Medulla oblongata (tissue), 1 donor: ENCODE data around the gene AOC2.
"Not testable (repeated sequence)": the region's sequence is repeated elsewhere in the genome, so short reads cannot be mapped to it uniquely, and the experiment has no call there.

Experiments
- DNase-seq: peaks from one replicate; pipeline ENCODE4 v3.0.0-alpha.2; 2015; ENCODE audit errors: extremely low spot score

The AOC2 gene

DNA sequence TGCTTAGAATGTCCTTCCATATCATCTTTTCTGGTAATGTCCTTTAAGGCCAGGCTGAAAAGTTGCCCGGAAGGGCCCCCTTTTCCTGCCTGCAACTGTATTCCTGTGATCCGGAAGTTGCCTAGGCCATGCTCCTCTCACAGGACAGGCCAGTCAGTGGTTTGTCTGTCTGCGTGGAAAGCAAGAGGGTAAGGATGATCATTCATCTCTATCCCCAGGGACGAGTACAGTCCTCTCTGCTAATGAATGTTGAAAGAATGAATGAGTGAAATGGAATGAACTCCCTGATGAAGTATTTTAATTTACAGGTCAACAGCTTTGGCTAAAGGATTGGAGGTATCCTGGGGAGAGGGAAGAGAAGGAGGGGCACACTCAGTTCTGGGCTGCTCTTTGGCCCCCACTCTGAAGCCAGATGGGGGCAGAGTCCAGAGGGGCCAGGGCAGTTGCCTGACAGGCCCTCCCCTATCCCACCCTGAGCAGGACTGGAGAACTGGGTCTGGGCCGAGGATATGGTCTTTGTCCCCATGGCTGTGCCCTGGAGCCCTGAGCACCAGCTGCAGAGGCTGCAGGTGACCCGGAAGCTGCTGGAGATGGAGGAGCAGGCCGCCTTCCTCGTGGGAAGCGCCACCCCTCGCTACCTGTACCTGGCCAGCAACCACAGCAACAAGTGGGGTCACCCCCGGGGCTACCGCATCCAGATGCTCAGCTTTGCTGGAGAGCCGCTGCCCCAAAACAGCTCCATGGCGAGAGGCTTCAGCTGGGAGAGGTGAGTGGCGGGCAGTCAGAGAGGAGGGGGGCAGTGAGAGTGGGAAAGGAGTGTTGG is 9.8 kb downstream of the AOC2 start:
- no peak for DNase-seq

DNA sequence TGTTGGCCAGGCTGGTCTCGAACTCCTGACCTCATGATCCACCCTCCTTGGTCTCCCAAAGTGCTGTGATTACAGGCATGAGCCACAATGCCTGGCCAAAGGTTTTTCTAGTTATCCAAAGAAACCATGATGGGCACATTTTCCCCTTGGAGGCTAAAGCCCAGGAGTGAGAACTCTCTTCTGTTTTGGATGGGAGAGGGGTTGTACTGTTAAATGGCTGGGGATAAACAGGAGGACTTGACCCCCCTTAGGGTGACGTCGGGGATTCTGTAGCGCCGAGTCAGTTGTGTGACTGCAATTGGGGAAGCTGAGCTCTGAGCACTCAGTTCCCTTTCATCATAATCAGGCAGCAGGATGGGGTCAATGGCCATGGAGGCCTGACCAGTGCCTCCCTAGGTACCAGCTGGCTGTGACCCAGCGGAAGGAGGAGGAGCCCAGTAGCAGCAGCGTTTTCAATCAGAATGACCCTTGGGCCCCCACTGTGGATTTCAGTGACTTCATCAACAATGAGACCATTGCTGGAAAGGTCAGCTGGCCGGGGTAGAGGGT is 10.7 kb downstream of the AOC2 start:
- no peak for DNase-seq

DNA sequence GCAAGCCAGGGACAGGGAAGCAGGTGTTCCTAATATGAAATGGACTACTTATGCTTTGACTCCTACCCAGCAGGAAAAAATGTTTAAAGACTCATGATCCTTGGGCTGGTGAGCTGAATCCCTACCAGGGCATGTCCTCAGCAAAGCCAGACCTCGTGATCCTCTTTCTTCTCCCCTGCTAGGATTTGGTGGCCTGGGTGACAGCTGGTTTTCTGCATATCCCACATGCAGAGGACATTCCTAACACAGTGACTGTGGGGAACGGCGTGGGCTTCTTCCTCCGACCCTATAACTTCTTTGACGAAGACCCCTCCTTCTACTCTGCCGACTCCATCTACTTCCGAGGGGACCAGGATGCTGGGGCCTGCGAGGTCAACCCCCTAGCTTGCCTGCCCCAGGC is 11.7 kb downstream of the AOC2 start:
- DNase-seq, result not testable (repeated sequence)

DNA sequence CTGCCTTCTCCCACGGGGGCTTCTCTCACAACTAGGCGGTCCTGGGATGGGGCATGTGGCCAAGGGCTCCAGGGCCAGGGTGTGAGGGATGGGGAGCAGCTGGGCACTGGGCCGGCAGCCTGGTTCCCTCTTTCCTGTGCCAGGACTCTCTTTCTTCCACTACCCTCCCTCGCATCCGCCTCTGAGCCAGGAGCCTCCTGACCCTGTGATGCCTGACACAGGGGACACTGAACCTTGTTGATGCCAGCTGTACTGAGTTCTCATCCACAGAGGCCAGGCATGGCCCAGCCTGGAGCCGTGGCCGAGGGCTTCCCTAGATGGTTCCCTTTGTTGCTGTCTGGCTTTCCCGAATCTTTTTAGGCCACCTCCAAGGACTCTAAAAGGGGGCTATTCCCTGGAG is 12.1 kb downstream of the AOC2 start:
- not testable (repeated sequence) for DNase-seq

DNA sequence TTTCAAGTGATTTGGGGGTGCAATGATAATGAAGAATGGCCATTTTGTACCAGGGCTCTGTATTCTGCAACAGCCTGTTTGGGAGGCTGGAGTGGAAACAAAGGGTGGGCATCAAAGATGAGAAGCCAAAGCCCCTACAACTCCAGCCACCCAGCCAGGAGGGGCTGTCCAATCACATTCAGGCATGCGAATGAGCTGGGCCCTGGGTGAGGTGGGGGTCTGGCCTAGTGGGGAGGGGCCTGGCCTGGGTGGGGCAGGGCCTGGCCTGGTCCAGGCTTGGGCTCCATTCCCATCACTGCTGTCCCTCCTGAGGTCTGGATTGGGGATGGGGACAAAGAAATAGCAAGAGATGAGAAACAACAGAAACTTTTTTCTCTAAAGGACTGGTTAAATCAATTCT is 13.0 kb downstream of the AOC2 start:
- DNase-seq, result no peak

DNA sequence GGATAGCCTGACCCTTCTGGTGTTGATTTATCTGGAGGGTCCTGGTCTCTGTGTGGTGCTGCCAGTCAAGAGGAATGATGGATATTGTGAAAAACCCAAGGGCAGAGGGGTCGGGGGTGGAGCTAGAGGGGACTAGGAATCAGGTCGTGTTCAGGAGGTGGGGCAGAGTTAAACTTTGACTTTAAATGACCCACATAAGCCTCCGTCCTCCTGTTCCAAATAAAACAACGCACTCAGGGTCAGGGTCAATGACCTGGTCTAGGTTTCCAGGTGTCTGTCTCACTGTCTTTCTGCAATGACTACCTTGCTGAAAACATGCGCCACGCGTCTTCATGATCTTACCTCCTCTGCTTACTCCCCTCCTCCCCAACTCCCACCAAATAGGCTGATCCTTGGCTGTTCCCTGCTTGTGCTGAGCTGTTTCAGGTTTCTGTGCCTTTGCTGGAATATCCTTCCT is 21.3 kb downstream of the AOC2 start:
- DNase-seq, result no peak

DNA sequence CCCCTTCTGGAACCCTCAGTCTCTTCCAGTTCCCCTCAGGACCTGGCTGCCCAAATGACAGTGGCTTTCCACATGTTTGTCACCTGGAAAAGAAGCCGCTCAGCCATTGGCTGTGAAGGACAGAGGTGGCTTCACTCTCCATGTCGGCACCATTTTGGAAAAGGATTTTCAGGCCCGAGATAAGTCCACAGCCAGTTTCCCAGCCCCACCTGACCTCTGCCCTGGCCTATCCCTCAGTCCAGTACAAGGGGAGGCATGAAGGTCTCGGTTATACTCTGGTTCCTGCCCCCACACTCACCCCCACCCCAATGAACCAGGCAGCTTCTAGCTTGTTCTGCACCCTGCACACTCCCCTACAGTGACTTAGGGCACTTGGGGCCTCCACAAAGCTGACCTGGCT is 21.8 kb downstream of the AOC2 start:
- no peak for DNase-seq

DNA sequence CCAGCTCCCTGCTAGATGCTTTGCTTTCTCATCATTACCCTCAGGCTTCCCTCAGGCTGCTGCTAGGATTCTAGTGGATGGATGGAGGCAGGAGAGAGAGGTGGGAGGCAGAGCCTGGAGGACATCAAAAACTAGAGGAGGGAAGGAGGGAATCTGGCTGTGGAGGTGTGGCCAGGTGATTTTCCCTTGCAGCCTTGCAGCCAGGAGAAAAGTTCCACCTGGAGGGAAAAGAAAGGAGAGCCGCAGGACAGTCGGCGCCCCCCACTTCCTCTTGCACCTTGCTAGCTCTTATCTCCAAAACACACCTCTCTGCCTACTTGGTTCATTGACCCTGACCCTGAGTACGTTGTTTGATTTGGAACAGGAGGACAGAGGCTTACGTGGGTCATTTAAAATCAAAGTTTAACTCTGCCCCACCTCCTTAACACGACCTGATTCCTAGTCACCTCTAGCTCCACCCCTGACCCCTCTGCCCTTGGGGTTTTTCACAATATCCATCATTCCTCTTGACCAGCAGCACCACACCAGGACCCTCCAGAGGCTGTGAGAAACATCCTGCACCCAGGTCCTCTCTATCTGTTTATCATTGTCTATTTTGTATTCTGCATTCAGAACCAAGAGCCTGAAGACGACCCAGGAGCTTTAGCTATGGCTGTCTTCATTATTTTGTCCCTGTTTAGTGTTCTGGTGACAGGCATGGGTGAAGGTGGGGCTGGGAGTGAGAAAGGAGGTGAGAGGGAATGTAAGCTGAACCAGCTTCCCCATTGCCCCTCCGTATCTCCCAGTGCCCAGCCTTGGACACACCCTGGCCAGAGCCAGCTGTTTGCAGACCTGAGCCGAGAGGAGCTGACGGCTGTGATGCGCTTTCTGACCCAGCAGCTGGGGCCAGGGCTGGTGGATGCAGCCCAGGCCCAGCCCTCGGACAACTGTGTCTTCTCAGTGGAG is 22.5 kb downstream of the AOC2 start:
- no peak for DNase-seq

DNA sequence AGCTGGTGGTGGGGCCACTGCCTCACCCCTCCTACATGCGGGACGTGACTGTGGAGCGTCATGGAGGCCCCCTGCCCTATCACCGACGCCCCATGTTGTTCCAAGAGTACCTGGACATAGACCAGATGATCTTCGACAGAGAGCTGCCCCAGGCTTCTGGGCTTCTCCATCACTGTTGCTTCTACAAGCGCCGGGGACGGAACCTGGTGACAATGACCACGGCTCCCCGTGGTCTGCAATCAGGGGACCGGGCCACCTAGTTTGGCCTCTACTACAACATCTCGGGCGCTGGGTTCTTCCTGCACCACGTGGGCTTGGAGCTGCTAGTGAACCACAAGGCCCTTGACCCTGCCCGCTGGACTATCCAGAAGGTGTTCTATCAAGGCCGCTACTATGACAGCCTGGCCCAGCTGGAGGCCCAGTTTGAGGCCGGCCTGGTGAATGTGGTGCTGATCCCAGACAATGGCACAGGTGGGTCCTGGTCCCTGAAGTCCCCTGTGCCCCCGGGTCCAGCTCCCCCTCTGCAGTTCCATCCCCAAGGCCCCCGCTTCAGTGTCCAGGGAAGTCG is 23.4 kb downstream of the AOC2 start:
- not testable (repeated sequence) for DNase-seq

DNA sequence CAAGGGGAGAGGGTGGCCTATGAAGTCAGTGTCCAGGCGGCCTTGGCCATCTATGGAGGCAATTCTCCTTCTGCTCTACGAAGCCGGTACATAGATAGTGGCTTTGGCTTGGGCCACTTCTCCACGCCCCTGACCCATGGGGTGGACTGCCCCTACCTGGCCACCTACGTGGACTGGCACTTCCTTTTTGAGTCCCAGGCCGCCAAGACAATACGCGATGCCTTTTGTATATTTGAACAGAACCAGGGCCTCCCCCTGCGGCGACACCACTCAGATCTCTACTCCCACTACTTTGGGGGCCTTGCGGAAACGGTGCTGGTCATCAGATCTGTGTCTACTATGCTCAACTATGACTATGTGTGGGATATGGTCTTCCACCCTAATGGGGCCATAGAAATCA is 24.0 kb downstream of the AOC2 start:
- no peak for DNase-seq

DNA sequence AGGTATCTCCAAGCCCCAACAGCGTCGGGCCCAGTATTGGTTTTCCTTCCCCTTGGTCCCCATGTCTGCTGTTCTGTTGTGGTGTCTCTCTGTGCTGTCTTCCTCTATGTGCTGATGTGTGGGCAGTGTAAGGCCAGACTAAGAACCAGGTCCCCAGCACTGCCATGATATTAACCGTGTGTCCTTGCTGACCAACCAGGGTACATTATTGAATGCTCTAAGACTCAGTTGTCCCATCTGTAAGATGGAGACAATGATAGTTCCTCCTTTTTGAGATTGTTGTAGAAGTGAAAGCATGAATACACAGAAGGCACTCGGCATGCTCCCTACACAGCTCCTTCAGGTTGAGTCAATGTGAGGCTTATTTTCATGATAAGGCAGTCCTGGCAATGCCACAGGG is 27.3 kb downstream of the AOC2 start:
- DNase-seq, result no peak

DNA sequence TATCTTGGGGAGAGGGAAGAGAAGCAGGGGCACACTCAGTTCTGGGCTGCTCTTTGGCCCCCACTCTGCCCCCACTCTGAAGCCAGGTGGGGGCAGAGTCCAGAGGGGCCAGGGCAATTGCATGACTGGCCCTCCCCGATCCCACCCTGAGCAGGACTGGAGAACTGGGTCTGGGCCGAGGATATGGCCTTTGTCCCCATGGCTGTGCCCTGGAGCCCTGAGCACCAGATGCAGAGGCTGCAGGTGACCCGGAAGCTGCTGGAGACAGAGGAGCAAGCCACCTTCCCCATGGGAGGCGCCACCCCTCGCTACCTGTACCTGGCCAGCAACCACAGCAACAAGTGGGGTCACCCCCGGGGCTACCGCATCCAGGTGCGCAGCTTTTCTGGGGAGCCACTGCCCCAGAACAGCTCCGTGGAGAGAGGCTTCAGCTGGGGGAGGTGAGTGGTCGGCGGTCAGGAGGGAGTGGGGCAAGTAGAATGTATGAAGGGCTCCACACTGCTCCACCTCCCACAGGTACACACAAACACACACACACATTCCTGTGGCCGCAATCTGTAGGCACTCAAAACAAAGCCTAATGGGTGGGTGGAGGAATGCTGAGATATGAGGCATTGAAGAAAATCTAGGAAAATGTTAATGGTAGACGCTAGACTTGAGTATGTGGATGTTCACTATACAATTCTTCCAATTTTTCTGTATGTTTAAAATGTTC is 28.0 kb downstream of the AOC2 start:
- no peak for DNase-seq

DNA sequence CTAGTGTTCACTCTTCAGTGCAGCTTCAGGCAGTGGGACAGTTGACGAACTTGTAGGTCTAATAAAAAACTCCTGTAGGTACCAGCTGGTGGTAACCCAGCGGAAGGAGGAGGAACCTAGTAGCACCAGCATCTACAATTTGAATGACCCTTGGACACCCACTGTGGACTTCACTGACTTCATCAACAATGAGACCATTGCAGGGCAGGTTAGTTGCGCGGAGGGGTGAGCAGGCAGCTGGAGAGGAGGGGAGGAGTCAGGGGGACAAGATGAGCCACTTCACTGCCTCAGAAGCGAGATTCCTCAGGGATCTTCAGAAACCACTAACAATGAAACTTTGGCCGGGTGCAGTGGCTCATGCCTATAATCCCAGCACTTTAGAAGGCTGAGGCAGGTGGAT is 28.9 kb downstream of the AOC2 start:
- no peak for DNase-seq

DNA sequence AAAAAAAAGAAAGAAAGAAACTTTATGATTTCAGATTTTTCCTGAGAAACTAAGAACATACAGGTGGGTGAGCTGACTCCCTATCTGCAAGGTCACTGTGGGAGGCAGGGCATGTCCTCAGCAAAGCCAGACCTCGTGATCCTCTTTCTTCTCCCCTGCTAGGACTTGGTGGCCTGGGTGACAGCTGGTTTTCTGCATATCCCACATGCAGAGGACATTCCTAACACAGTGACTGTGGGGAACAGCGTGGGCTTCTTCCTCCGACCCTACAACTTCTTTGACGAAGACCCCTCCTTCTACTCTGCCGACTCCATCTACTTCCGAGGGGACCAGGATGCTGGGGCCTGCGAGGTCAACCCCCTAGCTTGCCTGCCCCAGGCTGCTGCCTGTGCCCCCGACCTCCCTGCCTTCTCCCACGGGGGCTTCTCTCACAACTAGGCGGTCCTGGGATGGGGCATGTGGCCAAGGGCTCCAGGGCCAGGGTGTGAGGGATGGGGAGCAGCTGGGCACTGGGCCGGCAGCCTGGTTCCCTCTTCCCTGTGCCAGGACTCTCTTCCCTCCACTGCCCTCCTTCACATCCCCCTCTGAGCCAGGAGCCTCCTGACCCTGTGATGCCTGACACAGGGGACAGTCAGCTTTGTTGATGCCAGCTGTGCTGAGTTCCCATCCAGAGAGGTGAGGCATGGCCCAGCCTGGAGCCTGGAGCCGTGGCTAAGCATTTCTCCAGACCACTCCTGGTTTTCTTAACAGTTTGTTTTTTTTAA is 29.7 kb downstream of the AOC2 start:
- not testable (repeated sequence) for DNase-seq

DNA sequence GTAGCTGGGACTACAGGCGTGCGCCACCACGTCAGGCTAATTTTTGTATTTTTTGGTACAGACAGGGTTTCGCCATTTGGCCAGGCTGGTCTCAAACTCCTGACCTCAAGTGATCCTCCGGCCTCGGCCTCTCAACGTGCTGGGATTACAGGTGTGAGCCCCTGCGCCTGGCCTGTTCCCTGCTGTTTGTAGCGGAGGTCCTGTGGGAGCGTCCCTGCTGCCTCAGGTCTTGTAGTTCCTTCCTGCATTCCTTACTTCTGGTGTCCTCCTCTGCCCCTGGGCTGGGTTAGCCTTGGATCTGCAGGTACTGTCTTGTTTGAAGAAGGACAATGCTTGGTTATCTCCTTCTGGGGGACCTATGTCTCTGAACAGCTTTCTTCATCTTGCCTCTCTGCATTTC is 32.7 kb downstream of the AOC2 start:
- no peak for DNase-seq

DNA sequence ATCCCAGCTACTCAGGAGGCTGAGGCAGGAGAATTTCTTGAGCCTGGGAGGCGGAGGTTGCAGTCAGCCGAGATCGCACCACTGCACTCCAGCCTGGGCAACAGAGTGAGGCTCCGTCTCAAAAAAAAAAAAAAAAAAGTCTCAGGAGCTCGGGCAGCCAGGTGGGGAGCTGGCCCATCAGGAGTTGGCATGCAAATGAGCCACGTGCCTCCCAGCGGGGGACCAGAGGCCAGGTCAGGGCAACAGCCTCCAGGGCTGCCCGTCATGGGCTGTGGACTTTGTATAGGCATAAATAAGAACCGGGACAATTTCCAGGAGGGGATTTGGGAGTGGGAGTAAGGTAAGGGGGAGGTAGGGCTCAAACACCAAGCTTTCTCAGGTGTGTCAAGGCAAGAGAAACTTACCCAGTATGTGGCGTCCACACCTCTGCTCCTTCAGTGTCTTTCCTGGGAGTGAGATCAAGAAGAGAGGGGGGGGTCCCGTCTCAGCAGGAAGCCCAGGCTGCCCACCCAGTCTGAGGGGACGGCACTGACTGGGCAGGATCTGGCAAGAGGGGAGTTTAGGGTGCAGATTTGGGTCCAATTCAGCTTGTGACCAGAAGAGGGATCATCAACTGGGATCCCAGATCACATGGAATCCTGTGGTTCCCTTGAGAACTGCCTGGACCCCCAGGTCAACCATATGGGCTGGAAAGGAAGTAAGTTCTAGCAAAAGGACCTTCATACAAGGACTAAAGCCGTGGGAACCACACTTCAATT is 33.9 kb downstream of the AOC2 start:
- DNase-seq, result no peak

DNA sequence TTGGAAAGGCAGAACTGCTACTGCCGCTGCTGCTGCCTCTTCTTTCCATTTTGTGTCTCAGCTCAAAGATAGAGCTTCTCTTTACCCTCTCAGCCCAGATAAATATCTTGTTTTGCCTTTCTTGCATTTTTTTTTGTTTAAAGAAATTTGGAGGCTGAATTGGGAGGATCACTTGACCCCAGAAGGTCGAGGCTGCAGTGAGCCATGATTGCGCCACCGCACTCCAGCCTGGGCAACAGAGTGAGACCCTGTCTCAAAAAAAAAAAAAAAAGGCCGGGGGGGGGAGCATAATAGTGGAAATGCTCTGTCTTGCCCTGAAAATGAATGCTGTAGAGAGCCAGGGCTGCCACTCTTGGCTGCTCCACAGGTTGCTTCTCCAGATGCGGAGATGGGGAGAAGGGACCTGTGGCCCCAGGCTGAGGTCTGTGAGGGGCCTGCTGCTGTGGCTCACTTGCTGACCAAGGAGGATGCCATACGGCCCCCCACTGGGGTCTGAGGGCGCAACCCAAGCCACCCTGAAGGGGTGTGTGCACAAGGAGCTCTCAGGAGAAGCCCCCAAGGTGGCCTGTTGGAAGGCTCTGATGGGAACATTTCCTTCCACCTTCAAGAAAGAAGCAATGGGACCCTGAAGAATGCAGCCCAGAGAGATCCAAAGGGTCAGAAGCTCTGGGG is 34.7 kb downstream of the AOC2 start:
- DNase-seq, result no peak

DNA sequence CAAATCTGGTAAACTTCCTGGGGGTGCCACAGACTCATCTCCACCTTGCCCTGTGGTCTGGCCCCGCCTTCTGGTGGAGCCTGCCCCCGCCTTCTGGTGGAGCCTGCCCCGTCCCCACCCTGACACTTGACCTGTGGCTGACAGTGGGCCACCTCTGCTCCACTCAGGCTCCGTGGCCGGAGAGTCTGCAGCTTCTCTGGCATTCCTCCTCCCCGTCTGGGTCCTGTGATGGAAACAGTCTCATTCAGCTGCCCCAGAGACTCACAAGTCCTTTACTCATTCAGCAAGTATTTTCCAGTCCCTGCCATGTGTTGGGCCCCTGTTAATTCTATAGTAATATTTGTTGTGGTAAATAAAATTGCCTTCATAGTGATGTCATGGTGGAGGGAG is 35.2 kb downstream of the AOC2 start:
- DNase-seq, result no peak

DNA sequence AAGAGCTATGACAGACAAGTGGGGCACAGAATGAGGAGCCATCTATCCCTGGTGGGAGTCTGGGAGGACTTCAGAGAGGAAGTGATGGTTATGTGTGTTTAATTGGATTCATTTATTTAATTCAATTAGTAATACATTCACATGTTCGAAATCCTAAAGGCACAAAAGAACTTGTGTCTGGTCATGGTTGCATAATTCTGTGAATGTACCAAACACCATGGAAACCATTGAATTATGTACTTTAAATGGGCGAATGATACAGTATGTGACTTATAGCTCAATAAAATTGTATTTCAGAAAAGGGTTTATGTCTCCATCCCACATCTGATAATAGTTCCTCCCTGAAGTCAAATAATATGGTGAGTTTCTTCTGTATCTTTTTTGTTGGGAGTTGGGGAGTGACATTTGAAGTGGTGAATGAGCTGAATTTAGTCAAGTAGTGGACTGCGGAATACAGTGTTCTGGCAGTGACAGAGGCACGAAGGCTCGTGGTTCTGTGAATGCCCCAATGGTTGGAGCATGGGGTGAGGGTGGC is 36.5 kb downstream of the AOC2 start:
- DNase-seq, result no peak
